Mucosa of stomach (tissue), 1 donor: ENCODE data around the gene PIK3R3.
A peak's percentile ranks its signal among the peaks of the same experiment; 100 is the strongest.

Source experiments
- H3K27me3 ChIP-seq: one replicate; pipeline ENCODE4 v1.7.0; 2013; ENCODE audit warnings: mild to moderate bottlenecking, low read length; ENCODE audit not compliant: control insufficient read depth, insufficient read depth
- H3K36me3 ChIP-seq: one replicate; pipeline ENCODE4 v1.7.0; 2013; ENCODE audit warnings: low read length; ENCODE audit not compliant: control insufficient read depth, insufficient read depth
- H3K4me1 ChIP-seq: one replicate; pipeline ENCODE4 v1.7.0; 2013; ENCODE audit warnings: mild to moderate bottlenecking, low read length; ENCODE audit not compliant: control insufficient read depth, insufficient read depth
- H3K4me3 ChIP-seq: one replicate; pipeline ENCODE4 v1.7.0; 2013; ENCODE audit warnings: low read length
- H3K9ac ChIP-seq: one replicate; pipeline ENCODE4 v1.7.0; 2013; ENCODE audit warnings: mild to moderate bottlenecking, low read length, moderate library complexity
- H3K9me3 ChIP-seq: one replicate; pipeline ENCODE4 v1.7.0; 2013; ENCODE audit warnings: mild to moderate bottlenecking, low read length, moderate library complexity; ENCODE audit not compliant: control insufficient read depth
- donor health status: Pancreatic carcinoma.

The PIK3R3 gene

DNA sequence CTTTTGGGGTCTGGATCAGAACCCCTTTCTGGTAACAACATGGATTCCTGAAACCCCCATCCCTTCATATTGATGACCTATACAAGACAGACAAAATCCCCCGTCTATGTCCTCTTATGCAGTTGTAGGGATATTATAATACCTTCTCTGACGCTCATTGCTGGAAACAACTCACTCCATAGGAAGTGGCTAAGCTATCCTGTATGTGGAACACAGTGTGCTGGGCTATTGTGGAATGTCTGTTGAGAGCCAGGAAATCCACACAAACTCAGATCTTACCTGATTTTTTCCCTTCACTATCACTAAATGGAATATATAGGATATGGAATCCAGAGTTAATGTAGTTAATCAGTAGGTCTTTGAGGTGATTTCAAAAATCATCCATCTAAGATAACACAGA lies 17.7 kb upstream of the PIK3R3 start:
- no peaks in the 10 kb centered on the region for H3K4me1 ChIP-seq
- H3K9me3 ChIP-seq = no peaks in the 10 kb centered on the region
- H3K9ac ChIP-seq = no peak overlapping the region
- H3K4me3 ChIP-seq = no peak overlapping the region
- no peaks in the 10 kb centered on the region for H3K27me3 ChIP-seq
- no peaks in the 10 kb centered on the region for H3K36me3 ChIP-seq

DNA sequence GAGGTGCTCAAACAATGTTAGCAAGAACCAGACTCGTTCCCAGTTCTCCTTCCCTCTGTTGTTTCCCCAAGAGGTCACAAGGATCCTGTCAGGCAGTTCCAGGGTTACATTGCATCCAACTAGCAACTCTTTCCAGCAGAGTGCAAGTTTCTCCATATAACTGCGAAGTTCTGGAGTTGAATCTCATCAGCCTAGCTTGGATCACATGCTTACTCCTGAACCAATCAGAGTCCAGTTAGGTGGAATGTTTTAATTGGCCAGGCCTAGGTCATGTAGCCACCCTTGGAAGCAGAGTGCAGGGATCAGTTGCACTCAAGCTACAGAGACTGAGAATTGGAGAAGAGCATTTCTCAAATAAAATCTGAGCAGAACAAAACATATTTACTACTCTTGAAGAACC lies 15.9 kb upstream of the PIK3R3 start:
- Histone ChIP-seq H3K9ac (no peak overlapping the region), H3K9me3 (no peaks in the 10 kb centered on the region), H3K4me1 (no peaks in the 10 kb centered on the region), H3K4me3 (no peak overlapping the region), H3K27me3 (no peaks in the 10 kb centered on the region), H3K36me3 (no peaks in the 10 kb centered on the region)

DNA sequence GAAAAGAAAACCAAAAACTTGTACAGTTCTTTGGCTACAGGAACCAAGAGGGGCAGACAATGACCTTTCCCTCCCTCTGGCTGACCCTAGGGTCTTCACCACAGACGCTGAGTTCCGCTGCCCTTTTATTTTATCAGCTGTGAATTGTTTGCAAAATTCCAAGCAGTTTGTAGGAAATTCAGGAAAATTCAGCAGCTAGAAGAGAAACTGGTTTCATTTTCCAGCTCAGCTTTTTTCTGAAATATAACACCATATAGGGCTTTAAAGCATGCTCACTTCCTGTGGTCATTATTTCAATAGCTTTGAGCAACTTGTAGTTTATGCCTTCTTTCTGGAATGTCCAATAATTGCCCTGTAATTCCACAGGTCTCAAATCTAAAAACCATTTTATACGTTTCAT lies 5.5 kb upstream of the PIK3R3 start:
- H3K4me1 ChIP-seq = peaks cover 4% of the 10 kb centered on the region
- H3K27me3 ChIP-seq = no peaks in the 10 kb centered on the region
- no peak overlapping the region for H3K9ac ChIP-seq
- no peaks in the 10 kb centered on the region for H3K36me3 ChIP-seq
- no peak overlapping the region for H3K4me3 ChIP-seq
- no peaks in the 10 kb centered on the region for H3K9me3 ChIP-seq

- Histone ChIP-seq H3K36me3 (no peaks in the 10 kb centered on the region), H3K4me3 (no peak overlapping the region), H3K9me3 (no peaks in the 10 kb centered on the region), H3K9ac (no peak overlapping the region), H3K4me1 (peaks cover 4% of the 10 kb centered on the region), H3K27me3 (no peaks in the 10 kb centered on the region)
Measured at GRCh38 chr1:46136711-46137110, 4.3 kb upstream of the PIK3R3 start.

DNA sequence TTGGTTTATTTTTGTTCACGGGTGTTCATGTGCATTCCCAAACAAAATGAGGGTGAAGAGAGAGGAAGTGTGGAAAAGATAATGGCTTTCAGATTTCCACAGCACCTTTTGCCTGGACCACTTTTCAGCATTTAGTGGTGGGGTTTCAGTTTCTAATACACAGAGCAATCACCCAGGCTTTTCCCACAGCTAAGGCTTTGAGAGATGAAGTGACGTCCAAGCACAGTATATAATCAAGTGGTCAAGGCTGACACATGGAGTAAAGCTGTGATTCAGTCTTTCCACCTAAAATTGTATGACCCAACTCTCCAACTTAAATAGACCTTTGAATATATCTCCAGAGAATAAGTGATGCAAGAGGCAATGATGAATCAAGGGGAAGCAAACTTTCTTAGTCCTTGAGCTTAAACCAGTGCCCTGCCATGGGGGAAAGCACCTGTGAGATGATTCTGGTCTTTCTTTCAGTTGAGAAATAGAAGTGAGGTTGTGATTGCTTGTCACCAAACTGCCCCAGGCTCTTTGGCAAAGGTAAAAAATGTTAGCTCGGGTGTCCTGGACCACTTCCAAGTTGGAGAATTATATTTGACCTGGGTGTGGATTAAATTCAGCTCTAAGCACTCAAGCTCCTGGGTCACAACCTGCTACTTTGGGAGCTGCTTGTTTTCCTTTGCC lies 2.4 kb upstream of the PIK3R3 start:
- Histone ChIP-seq H3K4me3 (no peak overlapping the region), H3K9me3 (no peaks in the 10 kb centered on the region), H3K9ac (no peak overlapping the region), H3K4me1 (peaks cover 4% of the 10 kb centered on the region), H3K27me3 (peaks cover 8% of the 10 kb centered on the region), H3K36me3 (no peaks in the 10 kb centered on the region)

- Histone ChIP-seq H3K9me3 (no peaks in the 10 kb centered on the region), H3K9ac (peak overlapping the region; percentile 74), H3K36me3 (no peaks in the 10 kb centered on the region), H3K4me1 (peaks cover 4% of the 10 kb centered on the region), H3K27me3 (peaks cover 8% of the 10 kb centered on the region), H3K4me3 (peak overlapping the region; percentile 82)
Measured at GRCh38 chr1:46133781-46134350, 1.4 kb upstream of the PIK3R3 start.

GRCh38 chr1:46133181-46133658 lies 791 bp upstream of the PIK3R3 start:
- Histone ChIP-seq H3K9ac (peak overlapping the region; percentile 74), H3K9me3 (no peaks in the 10 kb centered on the region), H3K4me3 (peak overlapping the region; percentile 82), H3K36me3 (no peaks in the 10 kb centered on the region), H3K27me3 (peaks cover 8% of the 10 kb centered on the region), H3K4me1 (peaks cover 4% of the 10 kb centered on the region)

- Histone ChIP-seq H3K9ac (peak overlapping the region; percentile 74), H3K4me1 (peaks cover 4% of the 10 kb centered on the region)
Measured at GRCh38 chr1:46131712-46132528, 509 bp downstream of the PIK3R3 start.

GRCh38 chr1:46131093-46131492 lies 1.3 kb downstream of the PIK3R3 start:
- H3K9me3 ChIP-seq = no peaks in the 10 kb centered on the region
- H3K27me3 ChIP-seq = peaks cover 8% of the 10 kb centered on the region
- no peak overlapping the region for H3K9ac ChIP-seq
- H3K36me3 ChIP-seq = no peaks in the 10 kb centered on the region
- H3K4me3 ChIP-seq = no peak overlapping the region
- H3K4me1 ChIP-seq = peaks cover 4% of the 10 kb centered on the region

More at GRCh38 chr1:46131712-46132528, 509 bp downstream of the PIK3R3 start:
- Histone ChIP-seq H3K27me3 (peaks cover 8% of the 10 kb centered on the region), H3K4me3 (peak overlapping the region; percentile 51), H3K9me3 (no peaks in the 10 kb centered on the region), H3K36me3 (no peaks in the 10 kb centered on the region)

DNA sequence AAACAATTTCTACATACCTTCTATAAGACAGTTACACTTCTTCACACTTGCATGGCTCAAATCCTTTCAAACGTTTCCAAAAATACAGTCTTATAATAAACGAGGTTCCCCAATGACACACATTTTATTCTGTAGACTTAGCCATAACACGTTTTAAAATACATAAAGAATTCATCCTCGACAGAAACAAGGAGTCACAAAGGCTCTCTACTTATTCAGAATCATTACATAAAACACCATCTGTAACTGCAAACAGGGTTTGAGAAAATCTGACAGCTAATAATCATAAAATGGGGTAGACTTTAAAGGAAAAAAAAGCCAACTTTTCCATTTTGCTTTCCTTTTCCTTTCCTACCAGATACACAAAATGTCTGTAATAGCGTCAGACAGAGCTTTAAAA lies 1.8 kb downstream of the PIK3R3 start:
- Histone ChIP-seq H3K27me3 (peaks cover 8% of the 10 kb centered on the region), H3K36me3 (no peaks in the 10 kb centered on the region), H3K9ac (no peak overlapping the region), H3K4me3 (no peak overlapping the region), H3K4me1 (peaks cover 4% of the 10 kb centered on the region), H3K9me3 (no peaks in the 10 kb centered on the region)

- H3K9me3 ChIP-seq = no peaks in the 10 kb centered on the region
- H3K4me1 ChIP-seq = peaks cover 4% of the 10 kb centered on the region
- no peak overlapping the region for H3K9ac ChIP-seq
- peaks cover 8% of the 10 kb centered on the region for H3K27me3 ChIP-seq
- H3K36me3 ChIP-seq = no peaks in the 10 kb centered on the region
- no peak overlapping the region for H3K4me3 ChIP-seq
Measured at GRCh38 chr1:46130121-46130520, 2.3 kb downstream of the PIK3R3 start.

DNA sequence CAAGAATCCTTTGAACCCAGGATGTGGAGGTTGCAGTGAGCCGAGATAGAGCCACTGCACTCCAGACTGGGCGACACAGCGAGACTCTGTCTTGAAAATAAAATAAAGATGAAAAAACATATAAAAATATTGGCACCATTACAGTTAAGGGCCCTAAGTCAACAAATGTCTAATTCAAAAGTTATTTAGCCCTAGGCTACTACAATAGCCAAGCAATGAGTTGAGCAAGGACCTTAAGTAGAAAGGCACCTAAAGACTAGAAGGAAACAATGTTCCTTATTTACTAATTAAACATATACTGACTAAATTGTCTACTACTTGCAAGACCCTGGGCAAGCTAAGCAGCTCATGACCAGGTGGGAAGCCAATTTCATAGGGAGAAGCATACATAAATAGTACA lies 4.1 kb downstream of the PIK3R3 start:
- Histone ChIP-seq H3K36me3 (no peaks in the 10 kb centered on the region), H3K9ac (no peak overlapping the region), H3K9me3 (no peaks in the 10 kb centered on the region), H3K4me3 (no peak overlapping the region), H3K27me3 (peaks cover 8% of the 10 kb centered on the region), H3K4me1 (peaks cover 1% of the 10 kb centered on the region)
